HepG2 (cell line): ENCODE results near the gene FXN. TPM values are rescaled to one million over a fixed set of nuclear protein-coding genes. Genes with fewer than 3 reads are reported as not detected.
A peak's percentile ranks its signal among the peaks of the same experiment; 100 is the strongest.

ENCODE experiments used
- CREM ChIP-seq, 2 experiments: sonication (generic) in 1 of 2; formaldehyde crosslinking in 1 of 2; IDR thresholded peaks; 2 replicates each; pipeline versions ENCODE4 v1.4.0 to v1.6.1; 2016 to 2020; ENCODE audit warnings: antibody characterized with exemption in 1 of 2, mild to moderate bottlenecking in 1 of 2, missing genetic modification reagents in 1 of 2
- DMAP1 ChIP-seq: IDR thresholded peaks from 2 replicates; pipeline ENCODE4 v1.6.1; 2016
- ETV6 ChIP-seq: sonication (generic); formaldehyde crosslinking; conservative IDR thresholded peaks from 2 replicates; pipeline ENCODE4 v1.4.0; 2020; ENCODE audit warnings: missing genetic modification reagents
- FOXK1 ChIP-seq: sonication (generic); formaldehyde crosslinking; IDR thresholded peaks from 2 replicates; pipeline ENCODE4 v1.4.0; 2020; ENCODE audit warnings: low read depth, missing genetic modification reagents, borderline replicate concordance
- HNRNPH1 ChIP-seq: fragments of 200-400 bp; formaldehyde crosslinking; optimal IDR thresholded peaks from 2 replicates; pipeline ENCODE3; 2017; ENCODE audit warnings: mild to moderate bottlenecking, low read depth, low read length
- HNRNPLL ChIP-seq: fragments of 200-400 bp; formaldehyde crosslinking; IDR thresholded peaks from 2 replicates; pipeline ENCODE4 v1.6.1; 2017; ENCODE audit warnings: mild to moderate bottlenecking, low read depth, low read length; ENCODE audit not compliant: poor library complexity, severe bottlenecking
- NCOA5 ChIP-seq: sonication (generic); formaldehyde crosslinking; IDR thresholded peaks from 2 replicates; pipeline ENCODE4 v1.4.0; 2020; ENCODE audit warnings: missing genetic modification reagents
- PHF21A ChIP-seq: sonication (generic); formaldehyde crosslinking; IDR thresholded peaks from 2 replicates; pipeline ENCODE4 v1.5.0; 2020; ENCODE audit warnings: mild to moderate bottlenecking, missing genetic modification reagents
- RAD51 ChIP-seq: fragments of 450-650 bp; IDR thresholded peaks from 2 replicates; pipeline ENCODE4 v1.6.1; 2016; ENCODE audit warnings: borderline replicate concordance
- SIX4 ChIP-seq: sonication (generic); formaldehyde crosslinking; IDR thresholded peaks from 2 replicates; pipeline ENCODE4 v1.4.0; 2020; ENCODE audit warnings: missing genetic modification reagents
- ZBTB8A ChIP-seq: sonication (generic); formaldehyde crosslinking; IDR thresholded peaks from 2 replicates; pipeline ENCODE4 v1.4.0; 2020; ENCODE audit warnings: mild to moderate bottlenecking, low read depth, missing genetic modification reagents, borderline replicate concordance
- ZNF138 ChIP-seq: sonication (generic); formaldehyde crosslinking; IDR thresholded peaks from 2 replicates; pipeline ENCODE4 v1.5.0; 2020; ENCODE audit warnings: mild to moderate bottlenecking, low read depth, missing genetic modification reagents
- ZNF782 ChIP-seq: sonication (generic); formaldehyde crosslinking; IDR thresholded peaks from 2 replicates; pipeline ENCODE4 v1.4.0; 2020; ENCODE audit warnings: missing genetic modification reagents, mild to moderate bottlenecking, borderline replicate concordance
- ZNF839 ChIP-seq: sonication (generic); formaldehyde crosslinking; IDR thresholded peaks from 2 replicates; pipeline ENCODE4 v1.4.0; 2020; ENCODE audit warnings: missing genetic modification reagents, mild to moderate bottlenecking, borderline replicate concordance
- polyA plus RNA-seq, 8 experiments: library from polyadenylated mRNA; depleted of rRNA in 3 of 8; stranded (reverse) in 7 of 8; unstranded in 1 of 8; fragments of >200 nt; fragmentation: Illumina TruSeq in 4 of 8; extraction: Trizol in 4 of 8; gene quantifications; 2 replicates each; pipeline versions ENCODE4 v1.2.1 to v1.2.3, GENCODE V29; 2011 to 2016; ENCODE audit warnings: low read depth in 4 of 8, missing spikeins in 1 of 8, mixed read lengths in 1 of 8; ENCODE audit not compliant: insufficient read depth in 1 of 8
- total RNA-seq, 5 experiments: library from RNA; depleted of rRNA; stranded (reverse); fragments of >200 nt; fragmentation: Illumina TruSeq; extraction: Trizol; gene quantifications; 2 replicates each; pipeline ENCODE4 v1.2.3, GENCODE V29; 2016; ENCODE audit warnings: low read depth in 1 of 5
- TF ChIP-seq, protein P1 (sequence below): sonication (generic); formaldehyde crosslinking; IDR thresholded peaks from 2 replicates; pipeline ENCODE4 v1.5.0; 2020; ENCODE audit warnings: mild to moderate bottlenecking, missing genetic modification reagents
- TF ChIP-seq, protein P2 (sequence below): IDR thresholded peaks from 2 replicates; pipeline ENCODE4 v1.6.1; 2016; ENCODE audit warnings: missing genetic modification reagents, missing compliant biosample characterization
- TF ChIP-seq, protein P3 (sequence below): sonication (generic); formaldehyde crosslinking; IDR thresholded peaks from 2 replicates; pipeline ENCODE4 v1.9.0; 2022; ENCODE audit warnings: missing genetic modification reagents, mild to moderate bottlenecking, borderline replicate concordance
- TF ChIP-seq, protein P4 (sequence below): sonication (generic); formaldehyde crosslinking; IDR thresholded peaks from 2 replicates; pipeline ENCODE4 v1.4.0; 2020; ENCODE audit warnings: missing genetic modification reagents, mild to moderate bottlenecking, borderline replicate concordance
- TF ChIP-seq, protein P5 (sequence below): sonication (generic); formaldehyde crosslinking; IDR thresholded peaks from 2 replicates; pipeline ENCODE4 v1.4.0; 2020; ENCODE audit warnings: missing genetic modification reagents, mild to moderate bottlenecking, borderline replicate concordance
- TF ChIP-seq, protein P6 (sequence below): sonication (generic); formaldehyde crosslinking; IDR thresholded peaks from 2 replicates; pipeline ENCODE4 v1.4.0; 2020; ENCODE audit warnings: missing genetic modification reagents

FXN gene
- total and polyA plus RNA-seq, 2 of the 13 experiments (the other 11 are each of a cell fraction or from before 2014, with no cell fraction given), result 24.1 to 26.0 TPM

DNA sequence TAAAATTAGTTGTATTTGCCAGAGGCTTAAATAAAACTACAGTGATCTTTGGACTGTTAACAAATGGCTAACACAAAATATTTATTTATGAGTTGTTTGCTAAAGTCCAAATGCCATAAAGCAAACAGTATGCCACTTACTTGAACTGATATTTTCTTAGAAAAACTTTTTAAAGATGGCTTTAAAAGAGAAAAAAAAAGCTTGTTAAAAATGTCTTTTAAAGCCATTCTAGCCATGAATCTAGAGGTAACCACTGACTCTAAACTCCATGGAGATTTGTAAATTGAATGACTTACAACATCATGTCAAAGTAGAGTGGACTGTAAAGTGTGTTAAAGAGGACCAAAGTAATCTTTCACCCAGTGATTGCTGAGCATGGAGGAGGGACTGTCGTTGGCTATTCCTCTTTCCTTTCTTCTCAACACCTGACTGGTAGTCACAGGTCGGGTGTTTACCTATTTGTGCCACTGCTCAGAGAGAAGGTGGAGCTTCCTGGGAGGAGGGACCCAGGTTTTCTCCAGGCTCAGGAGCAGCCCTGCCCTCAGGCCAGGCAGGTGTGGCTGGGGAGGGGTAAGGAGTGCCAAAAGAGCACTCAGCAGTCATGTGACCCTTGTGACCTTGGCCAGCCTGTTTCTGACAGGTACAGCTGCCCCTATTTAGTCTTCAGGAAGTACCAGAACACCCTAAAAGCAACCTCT is 69.4 kb downstream of the FXN start (continued):
- TF ChIP-seq, protein P1, sequence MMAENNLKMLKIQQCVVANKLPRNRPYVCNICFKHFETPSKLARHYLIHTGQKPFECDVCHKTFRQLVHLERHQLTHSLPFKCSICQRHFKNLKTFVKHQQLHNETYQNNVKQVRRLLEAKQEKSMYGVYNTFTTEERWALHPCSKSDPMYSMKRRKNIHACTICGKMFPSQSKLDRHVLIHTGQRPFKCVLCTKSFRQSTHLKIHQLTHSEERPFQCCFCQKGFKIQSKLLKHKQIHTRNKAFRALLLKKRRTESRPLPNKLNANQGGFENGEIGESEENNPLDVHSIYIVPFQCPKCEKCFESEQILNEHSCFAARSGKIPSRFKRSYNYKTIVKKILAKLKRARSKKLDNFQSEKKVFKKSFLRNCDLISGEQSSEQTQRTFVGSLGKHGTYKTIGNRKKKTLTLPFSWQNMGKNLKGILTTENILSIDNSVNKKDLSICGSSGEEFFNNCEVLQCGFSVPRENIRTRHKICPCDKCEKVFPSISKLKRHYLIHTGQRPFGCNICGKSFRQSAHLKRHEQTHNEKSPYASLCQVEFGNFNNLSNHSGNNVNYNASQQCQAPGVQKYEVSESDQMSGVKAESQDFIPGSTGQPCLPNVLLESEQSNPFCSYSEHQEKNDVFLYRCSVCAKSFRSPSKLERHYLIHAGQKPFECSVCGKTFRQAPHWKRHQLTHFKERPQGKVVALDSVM (CRISPR knock-in tag), result no peak
- TF ChIP-seq ZNF138 (CRISPR knock-in tag), result no peak
- no peak for TF ChIP-seq PHF21A (CRISPR knock-in tag)
- TF ChIP-seq HNRNPH1, result no peak
- TF ChIP-seq SIX4 (CRISPR knock-in tag), result no peak
- TF ChIP-seq, protein P2, sequence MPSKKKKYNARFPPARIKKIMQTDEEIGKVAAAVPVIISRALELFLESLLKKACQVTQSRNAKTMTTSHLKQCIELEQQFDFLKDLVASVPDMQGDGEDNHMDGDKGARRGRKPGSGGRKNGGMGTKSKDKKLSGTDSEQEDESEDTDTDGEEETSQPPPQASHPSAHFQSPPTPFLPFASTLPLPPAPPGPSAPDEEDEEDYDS (CRISPR knock-in tag), result peak; percentile 90
- TF ChIP-seq RAD51, result no peak; the same call in 1 of the 2 replicates
- no peak for TF ChIP-seq HNRNPLL
- TF ChIP-seq ZBTB8A (CRISPR knock-in tag), result no peak
- TF ChIP-seq ZNF782 (CRISPR knock-in tag), result no peak
- TF ChIP-seq ZNF839 (CRISPR knock-in tag), result no peak
- TF ChIP-seq, protein P3, sequence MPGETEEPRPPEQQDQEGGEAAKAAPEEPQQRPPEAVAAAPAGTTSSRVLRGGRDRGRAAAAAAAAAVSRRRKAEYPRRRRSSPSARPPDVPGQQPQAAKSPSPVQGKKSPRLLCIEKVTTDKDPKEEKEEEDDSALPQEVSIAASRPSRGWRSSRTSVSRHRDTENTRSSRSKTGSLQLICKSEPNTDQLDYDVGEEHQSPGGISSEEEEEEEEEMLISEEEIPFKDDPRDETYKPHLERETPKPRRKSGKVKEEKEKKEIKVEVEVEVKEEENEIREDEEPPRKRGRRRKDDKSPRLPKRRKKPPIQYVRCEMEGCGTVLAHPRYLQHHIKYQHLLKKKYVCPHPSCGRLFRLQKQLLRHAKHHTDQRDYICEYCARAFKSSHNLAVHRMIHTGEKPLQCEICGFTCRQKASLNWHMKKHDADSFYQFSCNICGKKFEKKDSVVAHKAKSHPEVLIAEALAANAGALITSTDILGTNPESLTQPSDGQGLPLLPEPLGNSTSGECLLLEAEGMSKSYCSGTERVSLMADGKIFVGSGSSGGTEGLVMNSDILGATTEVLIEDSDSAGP (CRISPR knock-in tag), result no peak
- no peak for TF ChIP-seq DMAP1 (CRISPR knock-in tag)
- peak; percentile 56 for TF ChIP-seq CREM (IDR thresholded peaks at IDR 0.05)
- no peak for TF ChIP-seq CREM (CRISPR knock-in tag; IDR thresholded peaks at IDR 0.05)
- TF ChIP-seq, protein P4, sequence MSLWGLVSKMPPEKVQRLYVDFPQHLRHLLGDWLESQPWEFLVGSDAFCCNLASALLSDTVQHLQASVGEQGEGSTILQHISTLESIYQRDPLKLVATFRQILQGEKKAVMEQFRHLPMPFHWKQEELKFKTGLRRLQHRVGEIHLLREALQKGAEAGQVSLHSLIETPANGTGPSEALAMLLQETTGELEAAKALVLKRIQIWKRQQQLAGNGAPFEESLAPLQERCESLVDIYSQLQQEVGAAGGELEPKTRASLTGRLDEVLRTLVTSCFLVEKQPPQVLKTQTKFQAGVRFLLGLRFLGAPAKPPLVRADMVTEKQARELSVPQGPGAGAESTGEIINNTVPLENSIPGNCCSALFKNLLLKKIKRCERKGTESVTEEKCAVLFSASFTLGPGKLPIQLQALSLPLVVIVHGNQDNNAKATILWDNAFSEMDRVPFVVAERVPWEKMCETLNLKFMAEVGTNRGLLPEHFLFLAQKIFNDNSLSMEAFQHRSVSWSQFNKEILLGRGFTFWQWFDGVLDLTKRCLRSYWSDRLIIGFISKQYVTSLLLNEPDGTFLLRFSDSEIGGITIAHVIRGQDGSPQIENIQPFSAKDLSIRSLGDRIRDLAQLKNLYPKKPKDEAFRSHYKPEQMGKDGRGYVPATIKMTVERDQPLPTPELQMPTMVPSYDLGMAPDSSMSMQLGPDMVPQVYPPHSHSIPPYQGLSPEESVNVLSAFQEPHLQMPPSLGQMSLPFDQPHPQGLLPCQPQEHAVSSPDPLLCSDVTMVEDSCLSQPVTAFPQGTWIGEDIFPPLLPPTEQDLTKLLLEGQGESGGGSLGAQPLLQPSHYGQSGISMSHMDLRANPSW, result no peak
- no peak for TF ChIP-seq ETV6 (CRISPR knock-in tag)
- TF ChIP-seq, protein P5, sequence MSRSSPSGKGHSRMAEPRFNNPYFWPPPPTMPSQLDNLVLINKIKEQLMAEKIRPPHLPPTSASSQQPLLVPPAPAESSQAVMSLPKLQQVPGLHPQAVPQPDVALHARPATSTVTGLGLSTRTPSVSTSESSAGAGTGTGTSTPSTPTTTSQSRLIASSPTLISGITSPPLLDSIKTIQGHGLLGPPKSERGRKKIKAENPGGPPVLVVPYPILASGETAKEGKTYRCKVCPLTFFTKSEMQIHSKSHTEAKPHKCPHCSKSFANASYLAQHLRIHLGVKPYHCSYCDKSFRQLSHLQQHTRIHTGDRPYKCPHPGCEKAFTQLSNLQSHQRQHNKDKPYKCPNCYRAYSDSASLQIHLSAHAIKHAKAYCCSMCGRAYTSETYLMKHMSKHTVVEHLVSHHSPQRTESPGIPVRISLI (CRISPR knock-in tag), result no peak
- peak; percentile 73; the same call in 1 of the 2 replicates for TF ChIP-seq FOXK1 (CRISPR knock-in tag)
- TF ChIP-seq NCOA5 (CRISPR knock-in tag), result no peak
- TF ChIP-seq, protein P6, sequence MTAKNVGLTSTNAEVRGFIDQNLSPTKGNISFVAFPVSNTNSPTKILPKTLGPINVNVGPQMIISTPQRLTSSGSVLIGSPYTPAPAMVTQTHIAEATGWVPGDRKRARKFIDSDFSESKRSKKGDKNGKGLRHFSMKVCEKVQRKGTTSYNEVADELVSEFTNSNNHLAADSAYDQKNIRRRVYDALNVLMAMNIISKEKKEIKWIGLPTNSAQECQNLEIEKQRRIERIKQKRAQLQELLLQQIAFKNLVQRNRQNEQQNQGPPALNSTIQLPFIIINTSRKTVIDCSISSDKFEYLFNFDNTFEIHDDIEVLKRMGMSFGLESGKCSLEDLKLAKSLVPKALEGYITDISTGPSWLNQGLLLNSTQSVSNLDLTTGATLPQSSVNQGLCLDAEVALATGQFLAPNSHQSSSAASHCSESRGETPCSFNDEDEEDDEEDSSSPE (CRISPR knock-in tag), result no peak
